ENCODE results near the gene MTARC2.
"Not testable (repeated sequence)": the region's sequence is repeated elsewhere in the genome, so short reads cannot be mapped to it uniquely, and the experiment has no call there.

MTARC2 gene

DNA sequence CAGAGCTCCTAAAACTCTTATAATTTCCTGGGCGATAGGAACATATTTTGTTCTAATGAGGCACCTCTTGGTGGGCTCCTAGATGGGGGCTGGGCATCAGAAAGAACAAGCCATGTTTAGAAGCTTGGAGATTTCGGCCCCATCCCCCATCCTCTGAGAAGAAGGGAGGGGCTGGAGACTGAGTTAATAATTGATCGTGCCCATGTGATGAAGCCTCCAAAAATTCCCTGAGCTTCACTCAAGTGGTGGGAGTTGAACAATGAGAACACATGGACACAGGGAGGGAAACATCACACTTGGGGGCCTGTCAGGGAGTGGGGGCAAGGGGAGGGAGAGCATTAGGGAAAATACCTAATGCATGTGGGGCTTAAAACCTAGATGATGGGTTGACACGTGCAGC lies 39.9 kb upstream of the MTARC2 start:
- no peaks in the 10 kb centered on the region for H3K9me3 ChIP-seq (ENCODE audit: control insufficient read depth, low read length)
- no peak overlapping the region for H3K4me3 ChIP-seq (ENCODE audit: insufficient read depth, low read depth, low read length)
- WGBS, 2 experiments, result 90 to 97% methylated on average over 4 of the region's 4 CpGs
- H3K4me1 ChIP-seq (ENCODE audit: control insufficient read depth, insufficient read depth, low read length), result no peaks in the 10 kb centered on the region
- H3K27ac ChIP-seq (ENCODE audit: insufficient read depth, low read depth, low read length, poor library complexity, severe bottlenecking), result no peak overlapping the region
- H3K27me3 ChIP-seq (ENCODE audit: control insufficient read depth, insufficient read depth, low read length, poor library complexity, severe bottlenecking), result no peaks in the 10 kb centered on the region
- H3K36me3 ChIP-seq (ENCODE audit: control insufficient read depth, insufficient read depth, low read length), result no peaks in the 10 kb centered on the region

DNA sequence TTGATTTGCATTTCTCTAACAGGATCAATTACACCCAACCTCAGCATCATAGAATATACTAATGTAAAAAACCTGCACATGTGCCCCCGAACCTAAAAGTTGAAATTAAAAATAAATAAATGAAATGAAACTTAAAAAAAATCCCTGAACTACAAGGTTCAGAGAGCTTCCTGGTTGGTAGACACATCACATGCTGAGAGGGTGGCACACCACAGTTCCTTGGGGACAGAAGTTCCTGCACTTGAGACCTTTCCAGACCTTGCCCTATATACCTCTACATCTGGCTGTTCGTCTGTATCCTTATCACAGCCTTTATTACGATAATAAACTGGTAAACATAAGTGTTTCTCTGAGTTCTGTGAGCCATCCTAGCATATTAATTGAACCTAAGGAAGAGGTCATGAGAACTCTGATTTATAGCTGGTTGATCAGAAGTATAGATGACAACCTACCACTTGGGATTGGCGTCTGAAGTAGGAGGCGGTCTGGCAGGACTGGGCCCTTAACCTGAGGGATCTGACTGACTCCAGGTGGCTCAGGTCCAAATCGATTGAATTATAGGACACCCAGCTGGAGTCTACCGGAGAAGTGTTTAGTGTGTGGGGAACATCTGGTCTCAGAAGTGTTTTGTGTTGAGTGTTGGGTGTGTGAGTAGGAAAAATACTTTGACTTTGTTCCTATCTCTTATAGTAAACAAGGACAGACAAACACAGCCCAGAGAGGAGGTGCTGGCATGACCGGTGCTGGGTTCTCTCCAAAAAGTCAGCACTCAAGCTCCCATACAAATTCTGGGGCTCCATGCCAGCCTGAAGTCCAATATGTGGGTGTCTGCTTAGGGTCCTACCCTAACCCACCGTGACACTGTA lies 39.0 kb upstream of the MTARC2 start:
- no peaks in the 10 kb centered on the region for H3K4me1 ChIP-seq (ENCODE audit: control insufficient read depth, insufficient read depth, low read length)
- WGBS, 2 experiments, result 84% methylated on average over 8 to 9 of the region's 9 CpGs
- no peak overlapping the region for H3K4me3 ChIP-seq (ENCODE audit: insufficient read depth, low read depth, low read length)
- H3K36me3 ChIP-seq (ENCODE audit: control insufficient read depth, insufficient read depth, low read length), result no peaks in the 10 kb centered on the region
- no peaks in the 10 kb centered on the region for H3K27me3 ChIP-seq (ENCODE audit: control insufficient read depth, insufficient read depth, low read length, poor library complexity, severe bottlenecking)
- H3K27ac ChIP-seq (ENCODE audit: insufficient read depth, low read depth, low read length, poor library complexity, severe bottlenecking), result no peak overlapping the region
- H3K9me3 ChIP-seq (ENCODE audit: control insufficient read depth, low read length), result no peaks in the 10 kb centered on the region

DNA sequence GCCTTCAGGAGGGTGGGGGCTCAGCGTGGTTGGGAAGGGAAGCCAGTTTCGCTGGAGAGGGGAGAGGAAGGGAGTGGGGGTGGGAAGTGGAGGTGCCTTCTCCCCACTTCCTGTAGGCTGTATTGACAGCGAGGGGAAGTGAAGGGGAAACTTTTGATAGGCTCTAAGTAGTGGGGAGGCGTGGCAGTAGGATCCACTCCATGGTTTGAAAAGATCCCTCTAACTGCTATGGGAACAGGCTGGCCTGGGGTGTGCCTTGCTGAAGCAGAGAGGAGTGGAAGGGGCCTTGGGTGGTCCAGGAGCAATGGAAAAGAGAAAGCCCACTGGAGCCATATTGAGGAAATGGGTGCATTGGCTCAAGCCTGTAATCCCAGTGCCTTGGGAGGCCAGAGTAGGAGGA lies 37.8 kb upstream of the MTARC2 start:
- Histone ChIP-seq H3K36me3 (ENCODE audit: control insufficient read depth, insufficient read depth, low read length) (no peaks in the 10 kb centered on the region), H3K4me1 (ENCODE audit: control insufficient read depth, insufficient read depth, low read length) (no peaks in the 10 kb centered on the region), H3K4me3 (ENCODE audit: insufficient read depth, low read depth, low read length) (no peak overlapping the region), H3K9me3 (ENCODE audit: control insufficient read depth, low read length) (no peaks in the 10 kb centered on the region), H3K27me3 (ENCODE audit: control insufficient read depth, insufficient read depth, low read length, poor library complexity, severe bottlenecking) (no peaks in the 10 kb centered on the region), H3K27ac (ENCODE audit: insufficient read depth, low read depth, low read length, poor library complexity, severe bottlenecking) (no peak overlapping the region)
- 82 to 86% methylated on average over 4 of the region's 4 CpGs for WGBS, 2 experiments

DNA sequence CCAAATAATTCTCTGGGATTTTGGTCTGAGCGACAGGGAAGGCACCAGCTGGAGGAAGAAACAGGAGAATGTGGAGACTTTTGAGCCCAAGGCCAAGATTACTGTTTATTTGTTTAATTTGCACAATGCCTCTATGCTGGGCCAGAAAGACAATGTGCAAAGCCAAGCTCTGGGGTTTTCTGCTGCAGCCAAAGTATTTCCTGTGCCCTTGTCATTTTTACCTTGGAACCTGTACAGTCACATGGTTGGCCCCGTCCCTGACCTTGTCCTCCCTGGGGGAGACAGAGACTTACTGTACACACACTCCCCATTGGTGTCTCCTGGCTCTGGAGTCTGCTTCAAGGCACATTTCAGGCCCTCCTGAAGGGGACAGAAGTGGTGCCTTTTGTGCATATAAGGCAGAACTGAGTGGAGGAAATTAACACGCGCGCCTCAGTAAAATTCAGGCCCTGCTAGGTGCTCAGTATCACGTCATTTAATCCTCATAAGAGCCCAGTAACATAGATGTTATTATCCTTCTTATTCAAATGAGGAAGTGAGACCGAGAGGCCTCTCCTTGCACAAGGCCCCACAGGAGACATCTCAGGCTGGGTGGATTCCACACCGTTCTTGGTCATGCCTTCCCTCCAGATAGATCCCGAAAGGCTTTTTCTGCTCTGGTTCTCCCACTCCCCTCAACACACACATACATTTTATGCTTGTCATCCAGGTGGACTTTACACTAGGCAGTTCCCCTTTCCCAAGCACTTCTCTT lies 36.9 kb upstream of the MTARC2 start:
- Histone ChIP-seq H3K4me1 (ENCODE audit: control insufficient read depth, insufficient read depth, low read length) (no peaks in the 10 kb centered on the region), H3K4me3 (ENCODE audit: insufficient read depth, low read depth, low read length) (no peak overlapping the region), H3K27me3 (ENCODE audit: control insufficient read depth, insufficient read depth, low read length, poor library complexity, severe bottlenecking) (no peaks in the 10 kb centered on the region), H3K36me3 (ENCODE audit: control insufficient read depth, insufficient read depth, low read length) (no peaks in the 10 kb centered on the region), H3K9me3 (ENCODE audit: control insufficient read depth, low read length) (peaks cover 5% of the 10 kb centered on the region), H3K27ac (ENCODE audit: insufficient read depth, low read depth, low read length, poor library complexity, severe bottlenecking) (no peak overlapping the region)
- 88 to 93% methylated on average over 9 of the region's 9 CpGs for WGBS, 2 experiments

- not testable (repeated sequence) for H3K9me3 ChIP-seq (ENCODE audit: control insufficient read depth, low read length); H3K27me3 ChIP-seq (ENCODE audit: control insufficient read depth, insufficient read depth, low read length, poor library complexity, severe bottlenecking); H3K4me1 ChIP-seq (ENCODE audit: control insufficient read depth, insufficient read depth, low read length); H3K36me3 ChIP-seq (ENCODE audit: control insufficient read depth, insufficient read depth, low read length); H3K27ac ChIP-seq (ENCODE audit: insufficient read depth, low read depth, low read length, poor library complexity, severe bottlenecking); H3K4me3 ChIP-seq (ENCODE audit: insufficient read depth, low read depth, low read length)
- 96 to 99% methylated on average over 4 to 5 of the region's 5 CpGs for WGBS, 2 experiments
Observed at GRCh38 chr1:220715986-220716385, 32.1 kb upstream of the MTARC2 start.

DNA sequence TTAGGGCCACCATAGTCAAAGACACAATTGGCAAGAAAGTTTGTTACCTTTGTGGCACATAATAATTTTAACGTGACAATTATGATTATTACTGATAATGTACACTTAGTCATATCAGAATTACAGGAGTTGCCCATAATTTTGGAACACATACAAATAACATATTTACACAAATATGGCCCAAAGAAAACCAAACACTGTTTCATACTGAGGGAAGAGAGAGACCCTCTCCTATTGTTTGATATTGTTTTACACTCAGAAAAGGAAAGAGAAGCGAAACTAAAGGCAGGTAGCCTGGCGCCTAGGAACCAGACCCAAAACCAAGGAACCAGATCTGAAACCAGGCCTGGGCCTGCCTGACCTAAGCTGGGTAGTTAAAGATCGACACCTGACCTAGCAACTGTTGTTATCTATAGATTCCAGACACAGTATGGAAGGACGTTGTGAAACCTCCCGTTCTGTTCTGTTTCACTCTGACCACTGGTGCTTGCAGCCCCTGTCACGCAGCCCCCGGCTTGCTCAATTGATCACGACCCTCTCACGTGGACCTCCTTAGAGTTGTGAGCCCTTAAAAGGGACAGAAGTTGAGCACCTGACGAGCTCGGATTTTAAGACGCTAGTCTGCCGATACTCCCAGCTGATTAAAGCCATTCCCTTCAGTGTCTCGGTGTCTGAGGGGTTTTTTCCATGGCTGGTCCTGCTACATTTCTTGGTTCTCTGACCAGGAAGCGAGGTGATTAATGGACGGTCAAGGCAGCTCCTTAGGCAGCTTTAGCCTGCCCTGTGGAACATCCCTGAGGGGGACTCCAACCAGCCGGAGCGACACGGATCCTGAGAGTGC lies 30.1 kb upstream of the MTARC2 start:
- Histone ChIP-seq H3K9me3 (ENCODE audit: control insufficient read depth, low read length) (peaks cover 5% of the 10 kb centered on the region), H3K4me3 (ENCODE audit: insufficient read depth, low read depth, low read length) (no peak overlapping the region), H3K36me3 (ENCODE audit: control insufficient read depth, insufficient read depth, low read length) (no peaks in the 10 kb centered on the region), H3K4me1 (ENCODE audit: control insufficient read depth, insufficient read depth, low read length) (no peaks in the 10 kb centered on the region), H3K27me3 (ENCODE audit: control insufficient read depth, insufficient read depth, low read length, poor library complexity, severe bottlenecking) (no peaks in the 10 kb centered on the region), H3K27ac (ENCODE audit: insufficient read depth, low read depth, low read length, poor library complexity, severe bottlenecking) (no peak overlapping the region)
- 93% methylated on average over 19 to 20 of the region's 20 CpGs for WGBS, 2 experiments

DNA sequence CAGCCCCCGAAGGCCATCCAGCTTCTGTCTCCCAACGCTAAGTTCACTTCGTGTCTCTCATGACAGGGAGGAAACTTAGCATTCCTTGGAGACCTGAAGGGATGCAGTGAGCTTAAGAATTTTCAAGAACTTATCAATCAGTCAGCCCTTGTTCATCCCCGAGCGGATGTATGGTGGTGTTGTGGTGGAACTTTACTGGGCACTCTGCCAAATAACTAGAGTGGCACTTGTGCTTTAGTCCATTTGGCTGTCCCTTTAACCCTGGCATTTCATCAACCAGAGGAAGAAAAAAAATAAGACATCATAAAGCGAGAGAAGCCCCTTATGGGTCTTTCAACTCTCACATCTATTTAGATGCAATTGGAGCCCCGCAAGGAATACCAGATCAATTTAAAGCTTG lies 26.9 kb upstream of the MTARC2 start:
- H3K27ac ChIP-seq (ENCODE audit: insufficient read depth, low read depth, low read length, poor library complexity, severe bottlenecking); H3K4me1 ChIP-seq (ENCODE audit: control insufficient read depth, insufficient read depth, low read length); H3K4me3 ChIP-seq (ENCODE audit: insufficient read depth, low read depth, low read length); H3K36me3 ChIP-seq (ENCODE audit: control insufficient read depth, insufficient read depth, low read length); H3K9me3 ChIP-seq (ENCODE audit: control insufficient read depth, low read length); H3K27me3 ChIP-seq (ENCODE audit: control insufficient read depth, insufficient read depth, low read length, poor library complexity, severe bottlenecking): not testable (repeated sequence)
- WGBS, 2 experiments, result 95 to 96% methylated on average over 6 to 7 of the region's 7 CpGs

DNA sequence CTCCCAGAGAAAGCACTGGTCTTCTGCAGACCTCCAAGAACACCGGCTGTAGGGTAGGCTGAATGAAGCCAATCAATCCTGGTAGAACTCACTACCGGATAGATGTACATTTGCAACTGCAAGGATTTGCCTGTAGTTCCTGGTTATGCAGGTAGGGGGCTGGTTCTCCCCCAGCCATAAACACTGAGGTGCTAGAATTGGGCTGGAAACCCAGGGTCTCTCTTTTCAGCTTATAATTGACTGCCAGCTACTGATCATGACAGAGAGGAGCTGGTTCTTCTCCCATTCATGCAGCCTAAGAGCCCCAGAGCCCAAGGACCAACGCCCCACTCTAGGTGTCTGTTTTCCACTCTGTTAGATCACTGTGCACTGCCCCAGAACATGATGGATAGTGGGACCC lies 21.5 kb upstream of the MTARC2 start:
- H3K9me3 ChIP-seq (ENCODE audit: control insufficient read depth, low read length), result no peaks in the 10 kb centered on the region
- no peak overlapping the region for H3K27ac ChIP-seq (ENCODE audit: insufficient read depth, low read depth, low read length, poor library complexity, severe bottlenecking)
- WGBS, 2 experiments, result 87 to 93% methylated on average over 3 of the region's 3 CpGs

GRCh38 chr1:220727519-220727918 lies 20.6 kb upstream of the MTARC2 start:
- Histone ChIP-seq H3K27ac (ENCODE audit: insufficient read depth, low read depth, low read length, poor library complexity, severe bottlenecking) (no peak overlapping the region), H3K27me3 (ENCODE audit: control insufficient read depth, insufficient read depth, low read length, poor library complexity, severe bottlenecking) (no peaks in the 10 kb centered on the region), H3K36me3 (ENCODE audit: control insufficient read depth, insufficient read depth, low read length) (no peaks in the 10 kb centered on the region), H3K4me3 (ENCODE audit: insufficient read depth, low read depth, low read length) (no peak overlapping the region), H3K9me3 (ENCODE audit: control insufficient read depth, low read length) (no peaks in the 10 kb centered on the region), H3K4me1 (ENCODE audit: control insufficient read depth, insufficient read depth, low read length) (no peaks in the 10 kb centered on the region)
- WGBS, 2 experiments, result 100% methylated on average over 1 of the region's 1 CpG

More for the DNA sequence above, 21.5 kb upstream of the MTARC2 start:
- Histone ChIP-seq H3K4me1 (ENCODE audit: control insufficient read depth, insufficient read depth, low read length) (no peaks in the 10 kb centered on the region), H3K4me3 (ENCODE audit: insufficient read depth, low read depth, low read length) (no peak overlapping the region), H3K36me3 (ENCODE audit: control insufficient read depth, insufficient read depth, low read length) (no peaks in the 10 kb centered on the region), H3K27me3 (ENCODE audit: control insufficient read depth, insufficient read depth, low read length, poor library complexity, severe bottlenecking) (no peaks in the 10 kb centered on the region)

DNA sequence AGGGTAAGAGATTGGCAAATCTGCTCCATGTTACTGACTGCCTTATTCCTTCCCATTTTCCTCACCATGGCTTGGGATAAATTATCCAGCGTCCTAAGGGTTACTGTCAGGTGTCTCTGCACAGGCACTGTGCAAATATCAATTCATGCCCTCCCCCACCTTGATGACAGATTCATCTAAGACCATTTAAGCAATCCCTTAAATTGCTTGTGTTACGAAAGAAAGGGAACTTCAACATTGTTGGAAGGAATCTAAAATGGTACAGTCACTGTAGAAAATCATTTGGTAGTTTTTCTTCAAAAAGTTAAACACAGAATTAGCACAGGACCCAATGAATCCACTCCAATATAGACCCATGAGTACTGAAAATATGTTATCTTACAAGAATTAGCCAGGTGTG lies 17.6 kb upstream of the MTARC2 start:
- 73 to 78% methylated on average over 2 of the region's 2 CpGs for WGBS, 2 experiments
- H3K4me3 ChIP-seq (ENCODE audit: insufficient read depth, low read depth, low read length), result no peak overlapping the region
- no peaks in the 10 kb centered on the region for H3K4me1 ChIP-seq (ENCODE audit: control insufficient read depth, insufficient read depth, low read length)
- H3K9me3 ChIP-seq (ENCODE audit: control insufficient read depth, low read length), result no peaks in the 10 kb centered on the region
- no peak overlapping the region for H3K27ac ChIP-seq (ENCODE audit: insufficient read depth, low read depth, low read length, poor library complexity, severe bottlenecking)
- H3K36me3 ChIP-seq (ENCODE audit: control insufficient read depth, insufficient read depth, low read length), result no peaks in the 10 kb centered on the region
- H3K27me3 ChIP-seq (ENCODE audit: control insufficient read depth, insufficient read depth, low read length, poor library complexity, severe bottlenecking), result no peaks in the 10 kb centered on the region
